HG02610 (cell line): Measurements from ENCODE around the gene KLK8.
"Not testable (repeated sequence)": the region's sequence is repeated elsewhere in the genome, so short reads cannot be mapped to it uniquely, and the experiment has no call there.

ENCODE experiments used
- ATAC-seq: cut with Tn5 transposase; IDR thresholded peaks from one replicate; pipeline ENCODE4 v1.9.1; 2021; ENCODE audit warnings: mild to moderate bottlenecking, moderate library complexity; ENCODE audit not compliant: unreplicated experiment

Gene KLK8

DNA sequence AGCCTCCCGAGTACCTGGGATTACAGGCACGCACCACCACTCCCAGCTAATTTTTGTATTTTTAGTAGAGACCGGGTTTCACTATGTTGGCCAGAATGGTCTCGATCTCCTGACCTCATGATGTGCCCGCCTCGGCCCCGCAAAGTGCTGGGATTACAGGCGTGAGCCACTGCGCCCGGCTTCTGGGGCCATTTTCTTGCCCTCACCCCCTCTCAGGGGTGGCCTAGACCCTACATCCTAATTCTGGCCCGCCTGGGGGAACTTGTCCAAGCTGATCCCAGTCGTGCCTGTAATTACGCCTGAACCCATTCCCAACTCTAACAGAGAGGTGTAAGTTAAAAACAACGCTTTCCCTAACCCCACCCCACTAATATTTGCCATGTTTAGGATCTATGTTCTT lies 17.0 kb downstream of the KLK8 start:
- not testable (repeated sequence) for ATAC-seq

DNA sequence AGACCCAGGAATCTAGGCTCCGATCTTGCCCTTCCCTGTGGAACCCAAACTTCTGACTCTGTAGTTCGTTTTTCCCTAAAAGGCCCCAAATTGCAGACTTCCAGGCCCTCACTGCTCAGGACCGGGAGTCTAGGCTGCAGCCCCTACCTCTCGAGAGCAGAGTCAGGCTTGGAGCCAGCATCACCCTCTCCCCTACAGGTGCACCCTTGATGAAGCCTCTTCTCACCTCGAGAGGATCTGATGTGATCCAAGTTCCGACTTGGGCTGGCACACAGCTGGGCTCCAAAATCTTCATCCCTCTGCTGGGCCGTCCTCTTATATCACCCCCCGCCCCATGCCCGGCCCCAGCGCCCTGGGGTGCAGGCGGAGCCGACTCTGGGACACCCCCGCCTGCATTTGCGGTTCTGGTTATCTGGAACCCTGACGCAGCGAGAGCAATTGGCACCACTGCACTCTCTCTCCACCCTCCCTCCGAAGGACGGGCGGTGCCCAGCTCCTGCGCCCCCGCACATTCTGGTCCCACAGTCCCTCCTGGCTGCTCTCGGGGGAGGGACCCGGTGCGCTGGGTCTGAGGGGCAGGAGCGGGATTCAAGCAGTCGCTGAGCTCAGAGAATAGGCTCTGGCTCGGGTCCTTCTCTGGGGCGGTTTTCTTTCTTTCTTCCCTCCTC lies 17.6 kb downstream of the KLK8 start, which contains the start of gene KLK7:
KLK7 (minus strand) TSS at position 293 of the 668 bp plus-strand sequence. CDS start 1,518 bp downstream, outside the sequence.
- no peak for ATAC-seq

DNA sequence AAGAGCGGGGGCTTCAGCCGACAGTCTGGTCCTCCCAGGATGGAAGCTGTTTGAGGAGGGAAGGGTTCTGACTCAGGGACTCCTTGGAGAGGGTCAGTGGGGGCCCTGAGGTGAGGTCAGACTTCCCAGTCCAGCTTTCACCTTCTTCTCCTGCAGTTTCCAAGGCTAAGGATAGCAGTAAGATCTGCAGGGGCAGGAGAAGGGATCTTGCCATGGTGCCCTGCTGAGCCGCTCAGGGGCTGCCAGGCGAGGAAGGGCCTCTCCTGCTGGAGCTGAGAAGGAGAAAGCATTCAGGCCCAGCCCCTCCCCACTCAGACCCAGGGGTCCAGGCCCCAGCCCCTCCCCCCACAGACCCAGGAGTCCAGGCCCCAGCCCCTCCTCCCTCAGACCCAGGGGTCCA lies 19.2 kb downstream of the KLK8 start:
- ATAC-seq = no peak

DNA sequence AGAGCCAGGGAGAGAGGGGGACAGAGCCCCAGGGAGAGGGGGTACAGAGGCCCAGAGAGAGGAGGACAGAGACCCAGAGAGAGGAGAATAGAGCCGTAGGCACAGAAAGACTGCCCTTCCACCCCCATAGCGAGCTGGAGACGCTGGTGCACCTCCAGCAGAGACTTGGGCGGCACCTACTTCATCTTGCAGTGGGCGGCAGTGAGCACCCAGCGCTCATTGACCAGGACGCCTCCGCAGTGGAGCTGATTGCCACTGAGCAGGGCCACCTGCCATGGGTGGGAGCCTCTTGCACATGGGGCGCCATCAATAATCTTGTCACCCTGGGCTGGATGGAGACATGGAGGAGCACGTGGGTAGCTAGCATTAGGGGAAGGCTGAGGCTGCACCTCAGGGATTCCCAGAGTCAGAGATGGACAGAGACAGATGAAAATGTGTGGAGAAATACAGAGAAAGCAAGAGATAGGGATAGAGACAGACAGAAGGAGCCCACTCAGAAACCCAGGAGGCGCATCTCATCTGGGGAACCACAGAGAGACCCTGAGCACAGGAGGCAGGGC lies 19.7 kb downstream of the KLK8 start:
- no peak for ATAC-seq

DNA sequence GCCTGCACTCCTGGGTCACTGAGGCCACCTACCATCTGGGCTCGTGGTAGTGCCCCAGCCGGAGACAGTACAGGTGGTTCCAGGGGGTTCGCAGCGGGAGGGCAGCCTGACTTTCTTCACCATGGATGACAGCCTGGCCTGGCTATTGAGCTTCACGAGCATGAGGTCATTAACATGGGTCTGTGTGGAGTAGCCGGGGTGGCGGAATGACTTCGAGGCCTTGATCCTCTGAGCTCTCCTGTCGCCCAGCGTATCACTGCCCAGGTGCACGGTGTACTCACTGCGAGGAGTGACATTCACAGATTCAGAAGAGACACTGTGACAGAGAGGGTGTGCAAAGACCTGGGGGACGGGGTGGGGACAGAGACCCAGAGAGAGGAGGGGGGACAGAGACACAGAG lies 21.2 kb downstream of the KLK8 start:
- no peak for ATAC-seq

DNA sequence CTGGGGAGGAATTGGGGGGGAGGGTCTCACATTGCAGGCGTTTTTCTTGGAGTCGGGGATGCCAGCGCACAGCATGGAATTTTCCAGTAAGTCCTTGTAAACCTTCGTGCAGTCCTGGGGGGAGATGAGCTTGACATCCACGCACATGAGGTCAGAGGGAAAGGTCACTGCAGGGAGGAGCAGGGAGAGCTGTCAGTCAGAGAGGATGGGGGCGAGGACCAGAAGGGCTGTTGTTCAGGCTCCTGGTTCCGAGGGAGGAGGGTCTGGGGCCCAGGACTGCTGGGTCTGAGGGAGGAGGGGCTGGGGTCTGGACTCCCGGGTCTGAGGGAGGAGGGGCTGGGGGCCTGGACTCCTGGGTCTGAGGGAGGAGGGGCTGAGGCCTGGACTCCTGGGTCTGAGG lies 21.6 kb downstream of the KLK8 start:
- no peak for ATAC-seq

DNA sequence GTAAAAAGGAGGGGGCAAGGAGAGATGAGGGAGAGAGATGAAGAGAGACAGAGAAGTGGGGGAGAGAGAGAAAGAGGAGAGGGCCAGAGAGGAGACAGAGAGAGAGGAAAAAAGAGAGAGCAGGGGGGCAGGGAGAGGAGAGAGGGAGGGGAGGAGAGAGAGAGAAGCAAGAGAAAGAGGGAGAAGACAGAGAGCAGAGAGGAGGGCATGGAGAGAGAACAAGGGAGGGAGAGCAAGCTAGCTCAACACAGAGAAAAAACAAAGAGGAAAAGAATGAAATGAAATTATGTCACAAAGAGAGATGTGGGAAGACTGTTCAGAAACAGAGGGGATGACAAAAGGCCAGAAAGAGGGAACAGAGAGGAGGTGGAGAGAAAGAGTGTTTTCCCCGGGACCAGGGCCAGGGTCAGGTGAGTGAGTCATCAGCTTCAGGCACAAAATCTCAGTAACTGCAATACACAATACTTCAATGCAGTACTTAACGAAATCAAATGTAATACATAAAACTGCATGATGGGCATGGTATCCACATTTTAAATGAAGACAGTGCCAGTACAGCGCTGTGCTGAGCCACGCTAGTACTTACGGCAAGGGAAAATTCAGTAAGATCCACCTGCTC lies 22.5 kb downstream of the KLK8 start:
- no peak for ATAC-seq

DNA sequence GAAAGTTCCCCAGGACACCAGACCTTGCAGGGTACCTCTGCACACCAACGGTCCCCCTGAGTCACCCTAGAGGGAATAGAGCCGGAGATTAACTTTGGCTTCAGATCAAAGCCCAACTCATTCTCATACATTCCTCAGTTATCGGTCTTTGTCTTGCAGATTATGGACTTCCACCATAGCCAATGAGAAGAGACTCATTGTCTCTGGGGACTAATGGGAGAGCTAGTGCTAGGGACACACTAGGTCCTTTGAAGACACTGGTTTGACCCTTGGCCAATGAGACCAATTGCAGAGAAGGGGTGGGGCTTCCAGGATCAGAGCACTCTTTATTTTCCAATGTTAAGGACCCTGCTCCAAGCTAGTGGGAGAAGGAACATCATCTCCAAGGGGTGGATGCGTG lies 23.8 kb downstream of the KLK8 start:
- ATAC-seq = no peak

DNA sequence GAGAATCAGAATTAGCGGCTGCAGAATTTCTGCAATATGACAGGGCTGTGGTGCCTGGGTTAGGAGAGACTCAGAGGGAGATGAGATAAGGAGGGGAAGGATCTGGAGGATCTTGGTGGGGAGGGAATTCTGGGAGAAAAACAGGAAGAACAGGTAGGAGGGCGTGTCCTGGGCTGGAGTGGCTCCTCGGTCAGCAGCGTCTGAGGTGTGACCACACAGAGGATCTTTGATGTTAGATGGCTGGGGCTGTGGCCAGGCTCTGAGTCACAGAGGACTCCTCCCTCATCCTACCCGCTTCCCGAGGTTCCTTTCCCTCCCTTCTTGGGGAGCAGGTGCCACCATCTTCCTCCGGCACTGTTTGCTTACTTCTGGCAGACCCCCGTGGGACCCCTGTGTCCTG lies 25.6 kb downstream of the KLK8 start:
- ATAC-seq = no peak

DNA sequence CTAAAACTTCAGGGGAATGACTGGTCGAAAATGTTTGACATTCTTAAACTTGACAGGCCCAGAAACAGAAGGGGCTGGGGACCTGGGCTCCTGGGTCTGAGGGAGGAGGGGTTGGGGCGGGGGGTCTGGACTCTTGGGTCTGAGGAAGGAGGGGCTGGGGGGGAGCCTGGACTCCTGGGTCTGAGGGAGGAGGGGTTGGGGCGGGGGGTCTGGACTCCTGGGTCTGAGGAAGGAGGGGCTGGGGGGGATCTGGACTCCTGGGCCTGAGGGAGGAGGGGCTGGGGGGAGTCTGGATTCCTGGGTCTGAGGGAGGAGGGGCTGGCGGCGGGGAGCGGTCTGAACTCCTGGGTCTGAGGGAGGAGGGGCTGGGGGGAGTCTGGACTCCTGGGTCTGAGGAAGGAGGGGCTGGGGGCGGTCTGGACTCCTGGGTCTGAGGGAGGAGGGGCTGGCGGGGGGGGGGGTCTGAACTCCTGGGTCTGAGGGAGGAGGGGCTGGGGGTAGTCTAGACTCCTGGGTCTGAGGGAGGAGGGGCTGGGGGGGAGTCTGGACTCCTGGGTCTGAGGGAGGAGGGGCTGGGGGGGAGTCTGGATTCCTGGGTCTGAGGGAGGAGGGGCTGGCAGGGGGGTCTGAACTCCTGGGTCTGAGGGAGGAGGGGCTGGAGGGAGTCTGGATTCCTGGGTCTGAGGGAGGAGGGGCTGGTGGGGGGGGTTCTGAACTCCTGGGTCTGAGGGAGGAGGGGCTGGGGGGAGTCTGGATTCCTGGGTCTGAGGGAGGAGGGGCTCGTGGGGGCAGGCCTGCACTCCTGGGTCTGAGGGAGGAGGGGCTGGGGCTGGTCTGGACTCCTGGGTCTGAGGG lies 26.5 kb downstream of the KLK8 start:
- ATAC-seq = no peak

DNA sequence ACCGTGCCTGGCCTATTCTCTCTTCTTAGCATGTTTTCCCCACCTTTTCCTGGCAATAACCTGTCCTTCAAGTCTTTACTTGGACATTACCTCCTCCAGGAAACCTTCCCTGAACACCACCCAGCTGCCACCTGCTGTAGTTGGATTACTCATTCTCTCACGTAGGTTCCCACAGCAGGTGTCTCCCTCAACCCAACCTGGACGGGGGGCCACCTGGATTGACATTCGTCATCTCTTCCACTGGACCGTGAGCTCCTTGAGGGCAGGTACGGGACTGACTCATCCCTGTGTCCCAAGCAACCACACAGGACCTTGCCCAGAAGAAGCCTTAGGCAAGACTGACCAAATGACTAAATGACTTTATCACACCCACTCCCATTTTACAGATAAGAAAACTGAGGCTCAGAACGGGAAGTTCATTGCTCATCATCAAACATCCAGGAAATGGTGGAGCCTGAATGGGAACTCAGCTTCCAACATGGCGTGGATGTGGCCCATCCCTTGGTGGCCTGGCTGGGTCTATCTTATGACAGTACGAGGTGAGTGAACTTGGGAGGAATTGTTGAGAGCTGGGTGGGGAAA lies 28.5 kb downstream of the KLK8 start:
- no peak for ATAC-seq

DNA sequence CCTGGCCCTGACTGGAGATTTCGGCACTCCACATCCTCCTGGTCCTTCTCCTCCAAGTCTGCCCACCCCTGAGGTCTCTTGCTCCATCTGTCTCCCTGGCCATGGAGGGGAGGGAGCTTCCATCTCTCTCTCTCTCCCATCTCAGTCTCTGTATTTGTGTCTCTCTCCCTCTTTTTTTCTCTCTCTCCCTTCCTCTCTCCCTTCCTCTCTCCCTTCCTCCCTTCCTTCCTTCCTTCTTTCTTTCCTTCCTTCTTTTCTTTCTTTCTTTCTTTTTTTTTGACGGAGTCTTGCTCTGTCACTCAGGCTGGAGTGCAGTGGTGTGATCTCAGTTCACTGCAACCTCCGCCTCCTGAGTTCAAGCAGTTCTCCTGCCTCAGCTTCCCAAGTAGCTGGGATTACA lies 31.6 kb downstream of the KLK8 start:
- not testable (repeated sequence) for ATAC-seq

DNA sequence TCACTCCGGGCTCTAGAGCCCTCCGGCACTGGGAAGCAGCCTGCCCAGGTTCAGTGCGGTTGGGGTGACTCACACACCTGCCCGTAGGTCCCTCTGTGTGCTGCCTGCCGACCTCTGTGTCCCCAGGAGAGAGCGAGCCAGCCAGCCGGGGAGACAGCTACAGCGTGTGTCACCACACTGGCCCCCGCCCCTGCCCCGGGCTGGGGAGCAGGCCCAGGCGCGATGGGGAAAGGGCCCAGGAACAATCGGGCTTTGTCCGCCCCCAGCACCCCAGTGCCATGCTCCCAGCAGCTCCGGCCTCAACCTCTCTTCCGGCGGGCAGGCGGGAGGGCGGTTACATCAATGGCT lies 32.0 kb downstream of the KLK8 start, which contains the start of gene KLK6:
KLK6 (minus strand) TSS at position 179 of the 348 bp plus-strand sequence. CDS start 1,487 bp downstream, outside the sequence.
- ATAC-seq = no peak

DNA sequence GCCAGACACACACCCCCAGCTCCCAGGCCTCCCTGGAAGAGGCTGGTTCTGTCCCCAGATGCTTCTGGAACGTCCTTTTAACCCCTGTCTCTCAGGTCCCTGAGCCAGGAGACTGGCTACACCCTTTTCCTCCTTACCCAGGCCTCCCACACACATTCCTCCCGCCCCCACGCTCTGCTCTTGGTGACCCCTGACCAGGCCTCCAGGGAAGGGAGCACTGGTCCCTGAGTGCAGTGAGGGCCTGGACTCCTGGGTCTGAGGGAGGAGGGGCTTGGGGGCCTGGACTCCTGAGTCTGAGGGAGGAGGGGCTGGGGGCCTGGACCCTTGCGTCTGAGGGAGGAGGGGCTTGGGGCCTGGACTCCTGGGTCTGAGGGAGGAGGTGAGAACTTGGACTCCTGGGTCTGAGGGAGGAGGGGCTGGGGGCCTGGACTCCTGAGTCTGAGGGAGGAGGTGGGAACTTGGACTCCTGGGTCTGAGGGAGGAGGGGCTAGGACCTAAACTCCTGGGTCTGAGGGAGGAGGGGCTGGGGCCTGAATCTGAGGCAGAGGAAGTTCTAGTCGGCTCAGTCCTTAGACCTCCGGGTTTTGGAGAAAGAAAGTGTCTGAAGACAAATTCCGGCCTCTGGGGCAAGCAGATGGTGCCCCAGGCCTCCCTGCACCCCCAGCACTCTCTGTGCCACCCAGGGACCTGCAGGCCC lies 32.5 kb downstream of the KLK8 start:
- ATAC-seq = no peak

DNA sequence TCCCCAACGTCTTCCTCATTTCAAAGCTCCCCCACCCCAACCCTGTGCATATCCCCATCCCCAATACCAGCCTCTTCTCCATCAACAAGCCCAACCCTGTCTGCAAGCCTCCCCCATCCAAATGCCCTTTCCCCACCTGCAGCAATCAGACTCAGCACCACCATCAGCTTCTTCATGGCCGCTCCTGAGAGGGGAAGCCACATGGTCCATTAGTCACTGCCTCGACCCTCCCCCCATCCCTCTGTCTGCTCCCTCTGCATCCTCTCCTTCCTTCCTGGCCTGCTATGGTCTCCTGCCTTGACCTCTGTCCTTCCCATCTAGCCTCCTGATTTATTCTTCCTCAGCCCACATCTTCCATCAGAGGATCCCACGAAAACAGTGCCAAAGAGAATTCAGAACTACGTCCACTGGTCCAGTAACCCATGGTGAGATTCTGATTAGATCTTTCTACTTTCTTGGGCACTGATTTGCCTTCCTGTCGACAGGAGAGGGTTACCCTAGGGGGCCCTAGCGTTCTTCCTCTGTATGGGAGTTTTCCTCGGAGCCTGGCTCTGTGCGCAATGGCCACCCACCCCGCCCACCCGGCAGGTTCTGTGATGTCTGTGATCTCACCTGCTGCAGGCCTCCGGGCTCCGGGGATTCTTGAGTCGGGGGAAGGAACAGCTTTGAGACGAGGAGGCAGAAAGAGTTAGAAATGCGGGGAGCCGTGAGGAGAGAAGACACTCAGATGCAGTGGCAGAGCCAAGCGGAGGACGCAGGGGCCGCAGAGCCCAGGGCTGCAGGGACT lies 33.3 kb downstream of the KLK8 start:
- ATAC-seq = no peak

DNA sequence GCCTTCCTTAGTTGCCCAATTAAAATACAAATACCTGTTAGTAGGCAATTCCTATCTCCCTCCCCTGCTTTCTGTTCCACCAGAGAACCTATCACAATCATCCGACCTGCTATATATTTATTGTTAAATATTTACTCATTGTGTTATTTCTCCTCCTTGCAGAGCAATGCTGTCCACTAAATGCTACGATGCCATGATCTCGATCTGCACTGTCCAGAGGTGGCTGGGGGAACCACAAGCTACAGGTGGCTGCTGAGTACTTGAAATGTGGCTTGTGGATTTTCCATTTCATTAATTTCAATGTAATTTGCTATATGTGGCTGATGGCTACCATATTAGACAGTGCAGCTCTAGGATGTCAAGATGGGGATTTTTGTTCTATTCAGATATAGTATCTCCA lies 37.1 kb downstream of the KLK8 start:
- ATAC-seq = no peak

DNA sequence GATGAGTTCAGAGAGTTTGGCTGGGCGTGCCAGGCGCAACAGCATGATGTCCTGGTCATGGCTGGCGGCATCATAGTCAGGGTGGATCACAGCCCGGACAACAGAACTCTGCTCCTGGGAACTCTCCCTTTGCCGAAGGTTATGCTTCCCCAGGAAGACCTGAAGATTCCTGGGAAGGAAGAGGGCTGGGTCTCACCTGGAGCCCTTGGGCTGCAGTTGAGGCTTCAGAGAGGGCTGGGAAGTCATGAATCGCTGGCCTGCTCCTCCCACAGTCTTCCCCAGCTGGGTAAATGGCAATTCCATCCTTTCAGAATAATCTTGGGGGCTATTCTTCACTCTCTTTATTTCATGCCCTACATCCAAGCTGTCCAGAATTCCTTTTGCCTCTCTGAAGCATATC lies 38.0 kb downstream of the KLK8 start:
- no peak for ATAC-seq

DNA sequence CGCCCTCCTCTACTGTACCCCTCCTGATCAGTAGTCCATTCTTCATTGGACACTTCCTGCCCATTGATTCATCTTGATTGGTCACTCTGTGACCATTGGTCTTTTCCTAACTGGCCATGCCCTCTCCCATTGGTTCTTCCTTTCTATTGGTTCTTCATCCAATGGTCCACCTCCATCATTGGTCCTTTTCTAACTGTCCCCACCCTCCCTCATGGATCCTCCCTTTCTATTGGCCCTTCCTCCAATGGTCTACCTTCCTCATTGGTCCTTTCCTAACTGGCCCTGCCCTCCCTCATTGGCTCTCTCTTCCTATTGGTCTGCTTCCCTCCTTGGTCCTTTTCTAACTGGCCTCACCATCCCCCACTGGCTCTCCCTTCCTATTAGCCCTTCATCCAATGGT lies 39.2 kb downstream of the KLK8 start:
- ATAC-seq = no peak

DNA sequence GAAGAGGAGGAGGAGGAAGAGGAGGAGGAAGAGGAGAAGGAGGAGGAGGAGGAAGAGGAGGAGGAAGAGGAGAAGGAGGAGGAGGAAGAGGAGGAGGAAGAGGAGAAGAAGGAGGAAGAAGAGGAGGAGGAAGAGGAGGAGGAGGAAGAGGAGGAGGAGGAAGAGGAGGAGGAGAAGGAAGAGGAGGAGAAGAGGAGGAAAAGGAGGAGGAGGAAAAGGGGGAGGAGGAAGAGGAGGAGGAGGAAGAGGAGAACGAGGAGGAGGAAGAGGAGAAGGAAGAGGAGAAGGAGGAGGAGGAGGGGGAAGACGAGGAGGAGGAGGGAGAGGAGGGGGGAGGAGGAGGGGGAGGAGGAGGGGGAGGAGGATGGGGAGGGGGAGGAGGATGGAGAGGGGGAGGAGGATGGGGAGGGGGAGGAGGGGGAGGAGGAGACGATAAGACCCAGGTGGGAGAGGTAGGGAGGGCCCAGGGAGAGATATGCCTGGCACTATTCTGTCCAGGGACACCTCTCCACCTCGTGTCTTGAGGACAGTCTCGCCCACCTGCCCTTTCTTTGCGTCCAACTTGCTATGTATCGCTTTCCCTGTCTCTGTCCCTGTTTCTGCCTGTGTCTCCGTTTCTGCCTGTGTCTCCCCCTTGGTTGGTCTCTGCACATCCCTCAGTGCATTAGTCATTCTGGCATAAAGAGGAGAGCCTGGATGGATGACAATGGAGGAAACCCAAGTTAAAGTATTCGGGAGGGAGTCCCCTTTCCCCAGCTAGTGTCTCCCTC lies 41.5 kb downstream of the KLK8 start:
- no peak for ATAC-seq
